GM18519 (cell line): ENCODE results near the gene TOX2.

Experiments used
- ATAC-seq: cut with Tn5 transposase; IDR thresholded peaks from one replicate; pipeline ENCODE4 v1.9.1; 2021; ENCODE audit warnings: mild to moderate bottlenecking, moderate library complexity; ENCODE audit not compliant: unreplicated experiment, low FRiP score

TOX2 gene

DNA sequence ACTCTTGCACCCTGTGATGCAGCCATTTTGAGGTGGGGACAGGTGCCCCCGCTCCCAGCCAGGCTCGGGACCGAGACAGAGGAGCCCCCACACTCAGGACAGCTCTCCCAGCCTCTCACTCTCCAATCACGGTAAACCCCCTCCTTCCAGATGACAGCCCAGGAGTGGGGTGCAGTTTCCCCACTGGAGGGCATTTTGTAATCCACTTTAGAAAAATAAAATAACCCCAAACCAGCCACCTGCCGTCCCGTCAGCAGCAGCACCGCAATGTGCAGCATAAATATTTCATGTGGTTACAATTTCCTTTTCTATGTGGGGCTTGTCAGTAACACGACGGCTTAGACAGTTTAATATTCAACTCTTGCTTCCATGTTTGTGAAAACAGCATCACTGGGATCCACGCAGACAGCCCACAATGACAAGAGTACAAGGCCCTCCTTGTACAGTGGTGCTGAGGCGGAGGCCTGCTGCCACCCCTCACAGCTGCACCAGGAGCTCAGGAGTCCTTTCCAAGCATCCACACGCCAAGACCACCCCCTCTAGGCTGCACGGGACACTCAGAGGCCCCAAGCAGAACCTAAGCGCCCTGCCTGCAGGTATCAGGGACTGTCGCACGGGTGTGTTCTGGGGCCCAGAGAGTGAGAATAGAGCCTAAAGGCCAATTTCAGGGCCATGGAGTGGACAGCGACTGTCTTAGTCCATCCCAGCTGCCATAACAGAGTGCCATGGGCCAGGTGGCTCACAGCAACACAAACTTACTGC lies 155.7 kb downstream of the TOX2 start:
- no peak for ATAC-seq

- no peak for ATAC-seq
Observed at GRCh38 chr20:44071057-44071456, 156.4 kb downstream of the TOX2 start.

GRCh38 chr20:44071526-44072111 lies 157.0 kb downstream of the TOX2 start:
- no peak for ATAC-seq

DNA sequence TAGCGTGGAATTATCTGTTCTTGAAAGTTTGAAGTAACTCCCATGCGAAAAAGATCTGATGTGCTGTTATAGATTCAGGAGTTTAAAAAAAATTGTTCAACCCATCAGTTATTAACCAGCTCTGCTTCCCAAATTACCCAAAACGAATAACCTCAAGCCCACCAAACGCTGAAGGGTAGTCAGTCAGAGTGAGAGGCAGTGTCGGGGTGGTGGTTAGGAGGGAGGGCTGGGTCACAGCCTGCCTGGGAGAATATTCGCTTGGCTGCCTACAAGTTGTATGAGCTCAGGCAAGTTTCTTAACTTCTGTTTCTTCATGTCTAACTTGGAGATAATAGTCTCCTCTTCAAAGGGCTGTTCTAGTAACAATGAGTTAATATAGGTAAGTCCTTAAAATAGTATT lies 157.7 kb downstream of the TOX2 start:
- ATAC-seq = no peak

DNA sequence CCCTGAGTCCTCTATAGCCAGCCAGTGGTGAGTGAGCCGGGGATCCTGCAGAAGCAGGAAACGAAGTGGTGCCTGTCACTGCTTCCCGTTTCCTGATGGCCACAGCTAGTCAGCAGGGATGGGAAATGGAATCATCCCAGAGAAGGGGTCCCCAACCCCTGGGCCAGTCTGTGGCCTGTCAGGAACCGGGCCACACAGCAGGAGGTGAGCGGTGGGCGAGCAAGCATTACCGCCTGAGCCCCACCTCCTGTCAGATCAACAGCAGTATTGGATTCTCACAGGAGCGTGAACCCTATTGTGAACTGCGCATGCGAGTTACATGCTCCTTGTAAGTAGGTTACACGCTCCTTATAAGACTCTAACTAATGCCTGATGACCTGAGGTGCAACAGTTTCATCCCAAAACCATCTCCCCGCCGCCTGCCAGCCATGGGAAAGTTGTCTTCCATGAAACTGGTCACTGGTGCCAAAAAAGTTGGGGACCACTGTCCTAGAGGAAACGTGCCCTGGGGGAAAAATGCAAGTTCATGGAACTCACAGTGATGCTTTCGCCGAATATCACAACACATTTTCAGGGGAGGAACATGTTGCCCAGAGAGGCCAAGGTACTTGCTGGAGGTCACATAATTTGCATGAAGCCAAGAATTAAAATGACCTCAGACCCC lies 158.5 kb downstream of the TOX2 start:
- ATAC-seq = no peak

- no peak for ATAC-seq
Observed at GRCh38 chr20:44073675-44074071, 159.0 kb downstream of the TOX2 start.

- ATAC-seq = no peak
Observed at GRCh38 chr20:44074252-44075151, 159.8 kb downstream of the TOX2 start.

- ATAC-seq = no peak
Observed at GRCh38 chr20:44075191-44075949, 160.7 kb downstream of the TOX2 start.

DNA sequence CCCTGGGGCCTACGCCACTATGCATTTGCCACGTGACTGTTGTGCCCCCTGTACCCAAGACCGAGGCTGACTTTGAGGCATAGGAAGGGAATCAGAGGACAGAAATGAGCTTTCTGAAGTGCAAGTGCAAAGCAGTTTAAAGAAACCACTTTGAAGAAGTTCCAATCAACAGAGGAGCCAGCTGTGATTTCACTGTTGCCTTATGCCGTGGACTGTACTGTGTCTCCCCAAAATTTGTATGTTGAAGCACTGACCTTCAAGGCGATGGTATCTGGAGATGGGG lies 161.2 kb downstream of the TOX2 start:
- ATAC-seq = no peak

- ATAC-seq = no peak
Observed at GRCh38 chr20:44079291-44079690, 164.6 kb downstream of the TOX2 start.

GRCh38 chr20:44080064-44080463 lies 165.4 kb downstream of the TOX2 start:
- no peak for ATAC-seq

- no peak for ATAC-seq
Observed at GRCh38 chr20:44080646-44081267, 166.1 kb downstream of the TOX2 start.

GRCh38 chr20:44081476-44081875 lies 166.8 kb downstream of the TOX2 start:
- ATAC-seq = no peak

DNA sequence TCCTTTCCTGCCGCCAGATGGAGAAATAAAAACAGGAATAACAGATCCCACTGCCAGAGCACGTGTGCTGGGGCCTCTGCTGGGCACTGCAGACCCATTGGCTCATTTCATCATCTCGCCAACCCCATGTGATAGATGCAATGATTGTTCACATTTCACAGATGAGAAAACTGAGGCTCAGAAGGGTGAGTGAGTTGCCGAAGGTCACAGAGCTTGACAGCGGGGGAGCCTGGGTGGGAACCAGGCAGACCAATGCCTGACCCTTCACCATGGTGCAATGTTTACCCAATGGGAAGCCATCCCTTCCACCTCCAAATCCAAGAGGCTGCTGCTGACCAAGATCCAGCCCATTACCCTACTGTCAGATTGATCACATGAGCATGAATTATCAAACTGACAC lies 167.2 kb downstream of the TOX2 start:
- no peak for ATAC-seq

GRCh38 chr20:44083220-44083933 lies 168.7 kb downstream of the TOX2 start:
- no peak for ATAC-seq

GRCh38 chr20:44084439-44084838 lies 169.8 kb downstream of the TOX2 start:
- ATAC-seq = no peak

GRCh38 chr20:44084891-44085290 lies 170.2 kb downstream of the TOX2 start:
- ATAC-seq = no peak

GRCh38 chr20:44085616-44086434 lies 171.2 kb downstream of the TOX2 start:
- no peak for ATAC-seq
